HG03521 (cell line): Measurements from ENCODE around the gene DOCK4.

Source experiments
- ATAC-seq: cut with Tn5 transposase; IDR thresholded peaks from one replicate; pipeline ENCODE4 v1.9.1; 2021; ENCODE audit warnings: mild to moderate bottlenecking, moderate library complexity; ENCODE audit not compliant: unreplicated experiment

Gene DOCK4

DNA sequence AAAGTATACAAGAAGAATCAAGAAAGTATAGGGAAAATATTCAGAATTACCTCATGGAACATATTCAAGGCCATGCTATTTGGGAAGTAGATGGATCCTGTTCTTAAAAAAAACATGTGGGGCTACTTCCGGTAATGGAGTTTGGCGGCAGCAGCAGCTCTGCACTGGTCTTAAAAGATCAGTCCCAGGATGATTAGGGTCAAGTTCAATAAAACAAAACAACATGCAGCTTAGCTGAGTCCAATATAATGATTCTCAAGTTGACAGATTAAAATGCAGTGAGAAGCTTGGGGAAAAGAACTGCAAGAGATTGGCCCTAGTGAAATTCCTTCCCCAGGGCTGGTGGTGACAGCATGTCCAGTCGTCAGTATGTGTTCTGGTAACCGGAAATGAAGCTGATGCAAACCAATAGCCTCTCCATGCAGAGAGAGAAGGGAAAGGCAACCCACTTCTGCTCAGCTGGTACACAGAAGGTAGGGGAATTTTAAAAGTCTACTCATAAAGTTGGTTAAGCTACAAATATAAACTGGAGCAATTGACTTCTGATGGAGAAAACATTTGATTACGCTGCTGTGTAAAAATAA is 338.8 kb downstream of the DOCK4 start:
- ATAC-seq = no peak

DNA sequence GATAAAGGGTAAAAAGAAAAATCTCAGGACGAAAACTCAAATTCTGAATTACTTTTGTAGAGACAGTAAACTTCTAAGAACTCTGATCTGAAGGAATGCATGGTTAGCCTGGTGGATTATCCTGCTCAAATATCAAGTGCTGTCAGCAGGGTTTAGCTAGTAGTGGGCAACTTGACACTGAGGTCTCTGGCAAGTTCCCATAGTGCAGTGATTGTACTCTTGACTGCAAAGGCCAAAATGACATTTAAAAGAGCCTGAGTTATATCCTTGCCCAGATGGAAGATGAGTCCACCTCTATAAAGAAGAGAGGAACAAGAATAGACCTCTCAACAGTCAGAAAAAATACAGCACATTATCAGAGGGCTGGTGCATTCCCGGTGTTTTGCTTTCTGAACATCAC is 339.4 kb downstream of the DOCK4 start:
- no peak for ATAC-seq

- ATAC-seq = no peak
Observed at GRCh38 chr7:111865430-111865829, 340.8 kb downstream of the DOCK4 start.

DNA sequence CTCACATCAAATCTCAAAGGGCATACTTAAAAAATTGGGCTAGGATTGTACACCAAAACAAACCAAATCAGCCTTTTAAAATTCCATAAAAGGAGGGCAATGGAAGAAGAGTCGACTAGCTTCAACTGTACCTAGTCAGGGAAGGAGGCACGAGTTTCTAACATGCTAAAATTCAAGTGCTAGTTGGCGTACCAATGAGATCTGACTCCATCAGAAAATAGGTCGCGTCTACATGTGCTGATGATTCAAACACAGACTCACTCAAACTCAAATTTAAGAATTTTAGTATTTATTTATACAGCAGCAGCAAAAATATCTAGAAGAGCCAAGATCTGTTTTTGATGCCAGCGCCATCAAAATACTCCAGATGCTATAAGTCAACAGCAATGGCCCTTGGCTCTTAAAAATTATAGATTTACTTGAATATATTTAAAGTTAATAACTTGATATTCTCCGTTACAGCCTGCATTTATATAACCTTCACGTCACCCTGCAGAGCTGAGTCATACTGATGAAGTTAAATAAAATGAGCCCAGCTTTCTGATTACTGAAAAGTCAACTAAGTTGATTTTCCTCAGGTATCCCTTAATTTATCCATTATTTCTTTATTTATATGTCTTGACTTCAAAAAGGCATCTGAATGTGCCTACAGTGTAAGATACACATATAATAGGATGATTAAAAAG is 341.8 kb downstream of the DOCK4 start:
- ATAC-seq = no peak

- ATAC-seq = no peak
Observed at GRCh38 chr7:111863269-111863668, 342.9 kb downstream of the DOCK4 start.

DNA sequence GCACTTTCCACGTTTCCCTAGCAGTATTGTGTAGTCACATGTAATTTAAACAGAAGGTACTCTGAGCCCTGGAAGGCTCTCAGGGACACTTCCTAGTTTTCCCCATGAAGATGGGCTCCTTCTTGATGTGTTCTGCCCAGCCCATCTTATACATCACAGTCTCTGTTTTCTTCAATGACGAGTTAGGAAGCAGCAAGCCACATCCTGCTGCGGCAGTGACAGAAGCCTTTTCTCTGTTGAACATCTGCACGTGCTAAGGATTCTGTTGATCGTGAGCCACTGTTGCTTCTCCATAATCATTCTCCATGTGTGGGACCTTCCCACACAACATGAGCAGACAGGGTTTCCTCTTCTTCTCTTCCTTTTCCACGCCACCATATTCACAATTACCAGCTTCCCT is 346.0 kb downstream of the DOCK4 start:
- no peak for ATAC-seq

DNA sequence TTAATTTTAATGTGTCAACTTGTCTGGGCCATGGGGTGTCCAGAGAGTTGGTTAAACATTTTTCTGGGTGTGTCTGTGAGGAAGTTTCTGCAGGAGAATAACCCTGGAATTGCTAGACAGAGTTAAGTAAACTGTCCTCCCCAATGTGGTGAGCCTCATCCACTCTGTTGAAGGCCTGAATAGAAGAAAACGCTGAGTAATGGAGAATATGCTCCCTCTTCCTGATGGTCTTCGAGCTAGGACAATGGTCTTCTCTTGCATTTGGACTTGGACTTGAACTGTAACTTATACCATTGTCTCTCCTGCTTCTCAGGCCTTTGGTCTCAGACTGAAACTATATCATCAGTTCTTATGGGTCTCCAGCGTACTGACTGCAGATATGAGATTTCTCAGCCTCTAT is 347.9 kb downstream of the DOCK4 start:
- ATAC-seq = no peak

DNA sequence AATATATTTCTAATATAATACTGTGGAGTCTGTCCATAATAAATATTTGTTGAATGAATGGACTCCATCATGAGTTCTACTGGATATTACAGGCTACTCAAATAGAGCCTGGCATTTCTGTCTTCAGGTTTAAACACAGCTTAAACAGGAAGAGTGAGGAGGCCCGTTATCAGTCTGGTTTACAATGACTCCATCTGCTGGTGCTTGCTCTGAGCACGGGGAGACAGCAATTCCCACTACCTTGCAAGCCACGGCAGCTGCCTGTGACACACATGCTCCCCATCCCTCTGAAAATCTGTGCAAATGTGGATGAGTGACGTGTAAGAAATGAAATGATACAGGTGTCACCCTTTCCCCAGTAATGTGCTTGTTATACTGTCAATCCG is 350.4 kb downstream of the DOCK4 start:
- ATAC-seq = no peak

GRCh38 chr7:111855161-111855841 is 350.9 kb downstream of the DOCK4 start:
- ATAC-seq = peak; percentile 54

- no peak for ATAC-seq
Observed at GRCh38 chr7:111853201-111853990, 352.8 kb downstream of the DOCK4 start.

GRCh38 chr7:111852081-111852480 is 354.1 kb downstream of the DOCK4 start:
- ATAC-seq = no peak

DNA sequence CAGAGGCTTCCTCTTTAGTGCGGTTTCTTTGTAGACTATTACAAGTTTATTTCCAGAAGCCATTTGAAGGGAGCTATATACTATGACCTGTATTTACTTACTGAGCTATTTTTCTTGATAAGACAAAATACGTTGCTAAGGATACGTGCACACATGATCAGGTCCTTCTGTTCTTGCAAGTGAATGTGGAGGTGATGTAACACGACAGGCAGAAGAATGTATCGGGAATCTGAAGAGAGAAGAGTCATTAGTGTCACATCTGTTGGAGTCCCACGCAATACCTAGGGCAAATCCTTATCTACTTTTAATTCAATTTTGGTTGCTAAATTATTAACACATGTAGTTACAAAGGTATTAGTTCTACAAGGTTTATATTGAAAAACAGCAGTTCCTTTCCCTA is 359.3 kb downstream of the DOCK4 start:
- ATAC-seq = no peak

DNA sequence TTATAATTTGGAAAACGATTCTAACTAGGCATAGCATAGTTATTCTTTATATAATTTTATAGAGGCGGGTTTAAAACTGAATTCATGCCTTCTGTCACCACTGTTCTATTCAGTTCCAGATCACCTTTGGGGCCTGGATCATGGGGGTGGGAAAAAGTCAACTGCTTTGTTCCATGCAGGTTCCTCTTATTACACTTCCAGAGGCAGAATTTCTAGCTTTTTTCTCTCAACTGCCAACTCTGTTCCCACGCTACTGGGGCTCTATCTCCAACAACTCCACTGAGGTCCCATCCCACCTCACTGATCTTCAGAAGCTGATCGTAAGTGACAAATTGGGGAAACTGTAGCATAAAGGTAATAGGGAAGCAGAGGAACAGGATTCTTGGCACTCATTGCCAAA is 360.3 kb downstream of the DOCK4 start:
- ATAC-seq = no peak

GRCh38 chr7:111844904-111845671 is 361.1 kb downstream of the DOCK4 start:
- no peak for ATAC-seq

DNA sequence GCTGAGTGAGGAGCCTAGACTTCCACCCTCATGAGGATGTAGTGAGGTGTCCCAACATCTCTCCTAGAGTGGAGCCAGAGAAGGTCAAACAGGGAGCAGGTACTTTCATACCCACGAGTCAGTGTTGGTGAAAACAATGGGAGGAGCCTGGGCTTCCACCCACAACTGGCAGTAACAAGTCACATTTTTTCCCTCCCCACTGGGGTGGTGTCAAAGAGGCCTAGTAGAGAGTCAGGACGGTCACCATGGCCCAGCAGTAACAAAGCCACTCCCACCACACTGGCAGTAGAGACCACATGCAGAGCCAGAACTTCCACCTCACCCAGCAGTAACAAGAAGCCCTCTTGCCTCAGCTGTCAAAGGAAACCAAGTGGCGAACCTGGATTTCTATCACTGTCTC is 363.7 kb downstream of the DOCK4 start:
- no peak for ATAC-seq

DNA sequence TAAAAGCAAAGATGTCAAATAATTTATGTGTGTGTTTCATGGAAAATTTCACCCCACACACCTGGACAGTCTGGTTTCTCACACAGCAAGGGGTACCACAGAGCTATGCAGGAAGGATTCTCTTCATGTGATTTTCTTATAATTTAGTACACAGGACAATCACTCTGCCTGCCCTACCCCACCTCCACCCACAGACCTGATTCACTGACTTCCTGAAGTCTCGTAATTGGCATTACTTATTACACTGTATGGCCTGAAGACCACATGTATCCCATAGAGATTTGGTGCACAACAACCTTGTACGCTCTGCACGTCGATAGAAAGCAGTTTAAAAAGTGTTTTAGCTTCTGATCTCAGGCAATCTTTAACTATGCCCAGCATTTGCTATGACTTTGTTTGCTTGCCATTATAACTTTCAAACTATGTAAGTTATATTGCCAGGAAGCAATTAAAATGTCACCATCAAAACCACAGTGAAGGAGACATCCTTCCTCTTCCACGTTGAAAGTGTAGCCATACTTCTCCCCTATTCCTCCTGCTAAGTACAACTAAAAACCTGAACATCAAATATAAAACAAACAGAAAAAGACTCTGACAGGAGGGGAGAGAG is 364.5 kb downstream of the DOCK4 start:
- no peak for ATAC-seq

- no peak for ATAC-seq
Observed at GRCh38 chr7:111840528-111840927, 365.7 kb downstream of the DOCK4 start.

DNA sequence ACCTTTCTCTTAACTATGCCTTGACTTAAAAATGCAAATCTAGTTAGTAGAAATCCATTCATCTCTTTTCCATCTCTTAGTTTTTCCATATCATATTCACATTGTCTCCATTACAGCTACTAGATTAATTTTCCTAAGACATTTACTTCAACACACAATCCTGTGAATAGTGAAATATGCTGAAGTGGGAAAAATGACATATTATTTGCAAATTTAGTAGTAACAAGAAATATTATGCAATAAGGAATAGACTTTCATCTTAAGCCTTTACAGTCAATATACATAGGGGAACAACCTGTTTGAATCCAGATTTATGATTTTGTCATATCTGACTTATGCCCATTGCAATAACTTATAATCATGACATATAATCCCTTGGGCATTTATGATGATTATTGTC is 366.9 kb downstream of the DOCK4 start:
- ATAC-seq = no peak

- ATAC-seq = no peak
Observed at GRCh38 chr7:111836592-111836991, 369.6 kb downstream of the DOCK4 start.

- ATAC-seq = no peak
Observed at GRCh38 chr7:111835066-111835465, 371.1 kb downstream of the DOCK4 start.
